Activated naive CD4-positive, alpha-beta T cell treated with anti-CD3 and anti-CD28 coated beads, Interleukin-2, amount 50 U/mL, for 24 hours (primary cell): Measurements from ENCODE around the gene NUDT7.

Source experiments
- H3K27ac Mint-ChIP-seq: one replicate; pipeline ENCODE4 v1.8.0; 2021; ENCODE audit warnings: mild to moderate bottlenecking, mixed read lengths
- H3K27me3 Mint-ChIP-seq: one replicate; pipeline ENCODE4 v1.8.0; 2021; ENCODE audit warnings: mixed read lengths
- H3K36me3 Mint-ChIP-seq: one replicate; pipeline ENCODE4 v1.8.0; 2021; ENCODE audit warnings: mixed read lengths
- H3K4me1 Mint-ChIP-seq: one replicate; pipeline ENCODE4 v1.8.0; 2021; ENCODE audit warnings: mixed read lengths
- H3K4me3 Mint-ChIP-seq: one replicate; pipeline ENCODE4 v1.8.0; 2021; ENCODE audit warnings: mild to moderate bottlenecking, mixed read lengths
- H3K9me3 Mint-ChIP-seq: one replicate; pipeline ENCODE4 v1.8.0; 2021; ENCODE audit warnings: mixed read lengths

Gene NUDT7

GRCh38 chr16:77785373-77785764 is 63.1 kb downstream of the NUDT7 start:
- no peak overlapping the region for H3K27ac Mint-ChIP-seq
- no peaks in the 10 kb centered on the region for H3K36me3 Mint-ChIP-seq

GRCh38 chr16:77786186-77786847 is 64.0 kb downstream of the NUDT7 start:
- Mint-ChIP-seq H3K4me3 (no peak overlapping the region), H3K36me3 (no peaks in the 10 kb centered on the region), H3K4me1 (peaks cover 5% of the 10 kb centered on the region), H3K27ac (no peak overlapping the region), H3K27me3 (peaks cover 48% of the 10 kb centered on the region), H3K9me3 (no peaks in the 10 kb centered on the region)

More at GRCh38 chr16:77785373-77785764, 63.1 kb downstream of the NUDT7 start:
- peaks cover 39% of the 10 kb centered on the region for H3K27me3 Mint-ChIP-seq
- H3K4me3 Mint-ChIP-seq = no peak overlapping the region
- H3K9me3 Mint-ChIP-seq = no peaks in the 10 kb centered on the region
- H3K4me1 Mint-ChIP-seq = peaks cover 5% of the 10 kb centered on the region

- H3K4me3 Mint-ChIP-seq = no peak overlapping the region
- no peak overlapping the region for H3K27ac Mint-ChIP-seq
- no peaks in the 10 kb centered on the region for H3K36me3 Mint-ChIP-seq
- peaks cover 56% of the 10 kb centered on the region for H3K27me3 Mint-ChIP-seq
- peaks cover 5% of the 10 kb centered on the region for H3K4me1 Mint-ChIP-seq
- H3K9me3 Mint-ChIP-seq = no peaks in the 10 kb centered on the region
Observed at GRCh38 chr16:77787452-77787851, 65.1 kb downstream of the NUDT7 start.

- Mint-ChIP-seq H3K36me3 (no peaks in the 10 kb centered on the region), H3K4me3 (peak within 1 kb of the TSS; percentile 27), H3K9me3 (no peaks in the 10 kb centered on the region), H3K27ac (no peak within 1 kb of the TSS), H3K4me1 (peaks cover 5% of the 10 kb centered on the region), H3K27me3 (peaks cover 55% of the 10 kb centered on the region)
Observed at GRCh38 chr16:77788181-77789084, 66.1 kb downstream of the NUDT7 start, which contains the start of gene VAT1L. TSS of gene VAT1L (plus strand) at chr16:77788564. CDS start at chr16:77788683, 119 bp downstream.

GRCh38 chr16:77789085-77790008 is 67.0 kb downstream of the NUDT7 start:
- peaks cover 57% of the 10 kb centered on the region for H3K27me3 Mint-ChIP-seq
- peaks cover 5% of the 10 kb centered on the region for H3K4me1 Mint-ChIP-seq
- no peaks in the 10 kb centered on the region for H3K9me3 Mint-ChIP-seq
- H3K36me3 Mint-ChIP-seq = no peaks in the 10 kb centered on the region
- H3K4me3 Mint-ChIP-seq = no peak overlapping the region
- no peak overlapping the region for H3K27ac Mint-ChIP-seq

- peaks cover 61% of the 10 kb centered on the region for H3K27me3 Mint-ChIP-seq
Observed at GRCh38 chr16:77790009-77790372, 67.7 kb downstream of the NUDT7 start.

GRCh38 chr16:77790912-77791311 is 68.6 kb downstream of the NUDT7 start:
- no peak overlapping the region for H3K27ac Mint-ChIP-seq

More at GRCh38 chr16:77790009-77790372, 67.7 kb downstream of the NUDT7 start:
- Mint-ChIP-seq H3K4me3 (no peak overlapping the region), H3K9me3 (no peaks in the 10 kb centered on the region), H3K27ac (no peak overlapping the region), H3K36me3 (no peaks in the 10 kb centered on the region), H3K4me1 (peaks cover 5% of the 10 kb centered on the region)

More at GRCh38 chr16:77790912-77791311, 68.6 kb downstream of the NUDT7 start:
- Mint-ChIP-seq H3K4me1 (peaks cover 5% of the 10 kb centered on the region), H3K4me3 (no peak overlapping the region), H3K9me3 (no peaks in the 10 kb centered on the region), H3K27me3 (peaks cover 58% of the 10 kb centered on the region), H3K36me3 (no peaks in the 10 kb centered on the region)
